Activated CD4-positive, alpha-beta T cell treated with anti-CD3 and anti-CD28 coated beads, Interleukin-2, amount 50 U/mL, for 48 hours (primary cell): ENCODE measurements around the gene IFIT2.
A peak's percentile ranks its signal among the peaks of the same experiment; 100 is the strongest.
"Not testable (repeated sequence)": the region's sequence is repeated elsewhere in the genome, so short reads cannot be mapped to it uniquely, and the experiment has no call there.

Source experiments
- DNase-seq, 2 experiments: peaks; one replicate each; pipeline ENCODE4 v3.0.0-alpha.2; 2020

The IFIT2 gene

DNA sequence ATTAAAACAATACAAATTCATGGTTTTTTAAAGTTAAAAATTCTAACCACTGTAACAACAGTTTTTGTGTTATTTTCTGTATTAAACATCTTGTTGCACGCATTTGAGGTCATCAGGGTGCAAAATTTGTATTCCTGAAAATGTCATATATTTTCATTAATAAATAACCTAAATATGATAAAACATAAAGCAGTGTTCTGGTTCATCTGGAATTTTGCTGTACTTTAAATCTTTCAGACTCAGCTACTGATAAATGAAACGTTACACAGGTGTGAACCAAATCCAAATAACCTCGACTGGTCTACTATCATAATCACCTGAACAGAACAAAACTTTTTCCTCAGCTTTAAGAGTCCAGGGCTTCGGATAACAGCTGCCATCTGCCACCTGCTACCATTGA is 6.9 kb downstream of the IFIT2 start:
- DNase-seq = no peak

DNA sequence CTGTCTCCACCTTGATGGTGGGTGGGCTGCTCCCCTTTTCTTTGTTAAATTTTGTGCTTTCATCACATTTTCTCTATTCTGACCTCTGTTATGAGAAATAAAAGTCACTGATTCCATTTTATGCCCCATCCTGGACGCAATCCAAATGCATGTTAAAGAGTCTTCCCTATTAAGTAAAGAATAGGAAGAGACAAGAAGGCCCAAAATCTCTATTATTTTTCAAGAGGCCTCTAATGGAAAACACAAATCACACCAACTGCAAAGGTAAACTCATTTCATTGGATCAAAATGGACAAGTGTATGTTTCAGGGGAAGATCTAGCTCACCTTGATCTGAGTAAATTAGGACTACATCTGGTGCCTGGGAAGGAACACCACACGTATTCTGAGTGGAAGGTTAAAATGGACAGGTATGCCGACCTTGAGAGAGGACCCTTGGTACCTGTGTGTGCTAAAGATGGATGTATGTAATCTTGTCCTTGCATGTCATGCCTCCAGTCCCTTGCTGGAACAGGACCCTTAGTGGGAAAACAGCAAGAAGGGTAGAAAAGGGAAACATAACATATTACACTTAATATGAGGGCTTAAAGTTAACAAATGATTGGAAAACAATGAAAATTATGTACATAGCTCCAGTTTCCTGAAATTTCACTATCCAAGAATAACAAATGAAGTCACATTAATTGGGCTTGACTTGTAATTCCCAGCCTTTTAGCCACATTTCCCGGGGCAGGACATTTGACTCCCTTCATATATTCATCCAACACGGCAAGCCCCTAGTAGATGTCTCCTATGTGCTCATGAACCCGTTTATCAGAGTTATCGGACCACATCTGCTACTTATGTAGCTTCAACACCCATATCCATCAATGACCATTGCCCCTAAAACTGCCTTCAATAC is 7.6 kb downstream of the IFIT2 start:
- DNase-seq = no peak

DNA sequence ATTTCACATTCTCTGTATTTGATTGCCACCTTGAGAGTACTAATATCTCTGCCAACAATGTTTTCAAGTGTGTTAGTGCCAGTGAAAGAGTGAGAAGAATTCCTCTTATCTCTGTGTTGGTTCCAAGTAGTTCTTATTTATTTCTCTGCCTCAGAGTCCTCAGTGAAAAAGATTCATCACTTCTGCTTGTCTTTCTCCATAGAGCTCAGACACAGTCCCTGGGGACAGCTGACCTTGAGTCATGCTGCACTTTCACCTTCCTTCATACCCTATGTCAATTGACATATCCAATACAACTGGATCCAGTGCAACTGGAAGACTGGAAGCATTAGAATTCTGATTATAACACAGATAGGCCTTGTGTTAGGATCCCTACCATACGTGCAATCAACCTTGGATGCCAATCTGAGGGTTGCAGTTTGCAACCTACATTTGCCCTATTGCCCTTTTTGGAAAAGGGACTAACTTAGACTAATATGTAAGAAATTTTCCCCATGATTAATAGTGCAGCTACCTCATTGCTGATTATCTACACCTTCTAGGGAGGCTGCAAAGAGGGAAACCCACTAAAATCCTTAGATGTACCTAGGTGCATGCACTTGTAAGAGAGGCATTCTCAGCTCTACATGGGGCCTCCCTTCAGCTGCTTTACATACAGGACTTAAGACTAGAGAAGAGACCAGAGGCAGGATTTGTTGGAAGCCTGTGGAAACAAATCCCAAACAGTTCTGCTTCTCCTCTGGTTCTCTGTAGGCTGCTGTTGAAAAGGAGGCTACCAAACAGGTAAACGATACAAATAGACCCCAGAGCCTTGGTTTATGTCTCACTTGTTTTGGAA is 8.4 kb downstream of the IFIT2 start:
- no peak for DNase-seq

DNA sequence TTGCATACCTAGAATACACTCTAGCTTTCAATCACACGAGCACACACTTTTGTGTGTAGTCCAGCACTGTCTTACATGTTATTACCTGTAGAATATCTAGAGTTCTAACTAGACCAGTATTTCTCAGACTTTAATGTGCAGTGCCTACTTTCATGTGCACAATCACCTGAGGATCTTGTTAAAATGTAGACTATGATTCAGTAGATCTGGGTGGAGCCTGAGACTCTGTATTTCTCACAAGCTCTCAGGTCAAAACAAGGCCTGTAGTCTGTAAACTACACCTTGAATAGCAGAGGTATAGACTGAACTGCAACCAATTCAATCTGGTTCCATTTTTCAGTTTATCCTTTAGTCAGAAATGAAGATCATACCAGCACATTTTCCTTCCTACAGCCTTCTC is 11.1 kb downstream of the IFIT2 start:
- no peak for DNase-seq

DNA sequence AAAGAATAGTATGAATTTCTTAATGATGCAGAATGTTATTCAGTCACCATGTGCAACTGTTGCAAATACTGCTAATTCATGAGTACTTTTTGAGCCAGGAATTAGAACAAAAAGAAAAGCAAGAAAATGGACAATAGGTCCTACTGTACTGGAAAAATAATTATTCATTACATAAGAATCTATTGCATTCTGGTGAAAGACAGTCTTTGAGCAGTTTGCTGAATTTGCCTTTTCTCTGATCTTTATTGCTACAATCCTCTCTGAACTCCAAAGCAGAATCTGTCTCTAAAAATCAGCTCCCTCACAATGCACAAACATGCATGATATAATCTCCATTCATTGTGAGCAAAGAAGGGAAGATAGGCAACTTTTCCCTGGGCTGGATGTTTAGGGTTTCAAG is 12.8 kb downstream of the IFIT2 start:
- no peak for DNase-seq

DNA sequence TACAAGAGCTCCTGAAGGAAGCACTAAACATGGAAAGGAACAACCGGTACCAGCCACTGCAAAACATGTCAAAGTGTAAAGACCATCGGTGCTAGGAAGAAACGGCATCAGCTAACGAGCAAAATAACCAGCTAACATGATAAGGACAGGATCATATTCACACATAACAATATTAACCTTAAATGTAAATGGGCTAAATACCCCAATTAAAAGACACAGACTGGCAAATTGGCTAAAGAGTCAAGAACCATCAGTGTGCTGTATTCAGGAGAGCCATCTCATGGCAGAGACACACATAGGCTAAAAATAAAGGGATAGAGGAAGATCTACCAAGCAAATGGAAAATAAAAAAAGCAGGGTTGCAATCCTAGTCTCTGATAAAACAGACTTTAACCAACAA is 16.2 kb downstream of the IFIT2 start:
- not testable (repeated sequence) for DNase-seq

DNA sequence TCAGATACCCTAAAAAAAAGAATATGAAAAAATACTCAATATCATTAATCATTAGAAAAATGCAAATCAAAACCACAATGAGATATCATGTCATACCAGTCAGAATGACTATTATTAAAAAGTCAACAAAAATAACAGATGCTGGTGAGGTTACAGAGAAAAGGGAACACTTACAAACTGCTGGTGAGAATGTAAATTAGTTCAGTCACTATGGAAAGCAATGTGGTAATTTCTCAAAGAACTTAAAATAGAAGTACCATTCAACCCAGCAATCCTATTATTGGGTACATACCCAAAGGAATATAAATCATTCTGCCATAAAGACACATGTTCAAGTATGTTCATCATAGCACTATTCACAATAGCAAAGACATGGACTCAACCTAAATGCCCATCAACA is 23.2 kb downstream of the IFIT2 start:
- DNase-seq = not testable (repeated sequence)

DNA sequence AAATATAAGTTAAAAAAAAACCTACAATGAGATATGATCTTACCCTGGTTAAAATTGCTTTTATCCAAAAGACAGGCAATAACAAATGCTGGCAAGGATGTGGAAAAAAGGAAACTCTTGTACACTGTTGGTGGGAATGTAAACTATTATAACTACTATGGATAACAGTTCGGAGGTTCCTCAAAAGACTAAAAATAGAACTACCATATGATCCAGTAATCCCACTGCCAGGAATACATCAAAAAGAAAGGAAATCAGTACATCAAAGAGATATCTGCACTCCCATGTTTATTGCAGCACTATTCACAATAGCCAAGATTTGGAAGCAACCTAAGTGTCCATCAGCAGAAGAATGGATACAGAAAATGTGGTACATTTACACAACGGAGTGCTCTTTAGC is 24.0 kb downstream of the IFIT2 start:
- not testable (repeated sequence) for DNase-seq

DNA sequence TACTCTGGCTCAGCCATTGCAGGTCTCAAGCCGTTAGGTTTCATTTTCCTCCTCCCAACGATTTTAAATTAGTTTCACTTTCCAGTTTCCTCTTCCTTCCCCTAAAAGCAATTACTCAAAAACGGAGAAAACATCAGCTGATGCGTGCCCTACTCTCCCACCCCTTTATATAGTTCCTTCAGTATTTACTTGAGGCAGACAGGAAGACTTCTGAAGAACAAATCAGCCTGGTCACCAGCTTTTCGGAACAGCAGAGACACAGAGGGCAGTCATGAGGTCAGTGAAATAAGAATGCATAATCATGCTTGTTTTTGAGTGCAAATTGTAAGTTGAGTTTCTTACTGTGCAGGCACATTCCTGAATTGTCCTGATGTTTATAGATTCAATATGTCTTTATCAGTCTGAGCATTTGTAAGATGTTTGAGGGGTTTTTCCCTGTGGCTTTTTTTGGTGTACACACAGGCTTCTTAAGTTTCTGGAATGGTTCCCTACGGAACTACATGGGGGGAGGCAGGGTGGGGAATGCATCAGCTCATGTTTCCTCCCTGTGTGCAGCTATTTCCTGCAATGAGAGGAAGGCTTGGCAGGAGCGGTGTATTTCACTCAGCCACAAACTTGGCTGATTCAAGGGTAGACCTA is 26.1 kb downstream of the IFIT2 start, which contains the start of gene IFIT3:
Gene IFIT3 (plus strand): TSS at position 195 of the 639 bp plus-strand sequence. CDS start 77 bp downstream, at position 272.
- DNase-seq = no peak

DNA sequence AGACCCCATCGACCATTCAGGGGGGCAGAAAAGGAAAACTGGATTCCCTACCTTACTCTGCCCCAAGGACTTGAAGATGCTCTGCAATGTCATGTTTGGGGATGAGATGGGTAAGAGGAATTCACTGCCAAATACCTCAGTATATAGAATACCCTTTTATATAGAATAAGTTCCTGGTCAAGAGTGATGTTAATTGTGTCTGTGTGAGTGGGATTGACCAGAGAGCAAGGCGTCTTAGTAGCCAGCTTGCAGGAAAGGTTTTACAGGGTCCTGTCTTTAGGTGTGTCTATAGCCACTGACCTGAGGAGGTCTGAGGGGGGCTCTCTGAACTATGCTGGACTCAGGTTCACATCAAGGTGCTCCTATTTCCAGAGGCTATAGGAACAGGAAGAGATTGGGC is 27.3 kb downstream of the IFIT2 start:
- DNase-seq = no peak

DNA sequence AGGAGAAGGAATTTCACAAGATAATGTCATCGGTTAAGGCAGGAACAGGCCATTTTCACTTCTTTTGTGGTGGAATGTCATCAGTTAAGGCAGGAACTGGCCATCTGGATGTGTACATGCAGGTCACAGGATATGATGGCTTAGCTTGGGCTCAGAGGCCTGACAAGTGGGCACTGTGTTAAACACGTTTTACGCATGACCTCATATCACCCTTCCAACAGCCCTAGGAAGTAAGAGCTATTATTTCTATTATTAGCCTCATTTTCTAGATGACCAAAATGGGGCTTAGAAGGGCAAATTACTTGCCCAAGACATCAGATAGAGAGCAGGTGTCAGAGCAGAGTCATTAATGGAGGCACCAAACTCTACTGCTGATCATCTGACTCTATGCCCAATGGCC is 28.2 kb downstream of the IFIT2 start:
- DNase-seq = not testable (repeated sequence)

DNA sequence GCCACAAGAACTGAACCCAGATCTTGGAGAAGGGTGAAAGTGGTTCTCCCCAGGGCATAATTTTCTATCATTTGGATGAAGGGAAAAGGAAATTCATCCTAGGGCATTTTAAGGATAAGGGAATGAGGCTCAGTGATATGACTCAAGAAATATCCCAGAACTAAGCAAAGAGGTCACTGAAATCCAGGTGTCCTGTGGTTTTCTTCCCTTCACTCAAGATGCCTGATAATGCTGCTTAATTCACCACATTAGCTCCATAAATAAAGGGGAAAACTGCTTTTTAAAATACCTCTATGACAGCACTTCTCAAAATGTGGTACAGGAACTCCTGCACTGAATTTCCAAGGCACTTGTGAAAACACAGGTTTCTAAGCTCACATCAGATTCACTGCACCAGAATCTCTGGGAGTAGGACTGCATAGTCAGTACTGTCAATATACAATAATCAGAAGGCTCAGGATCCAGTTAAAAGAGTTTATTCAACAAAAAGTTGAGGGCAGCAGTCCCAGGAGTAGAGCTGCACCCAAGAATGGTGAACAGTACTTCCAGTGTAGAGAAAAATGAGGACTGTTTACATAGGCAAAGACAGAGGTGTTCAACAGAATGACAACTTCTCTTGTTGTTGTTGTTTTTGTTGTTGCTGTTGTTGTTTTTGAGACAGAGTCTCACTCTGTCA is 28.8 kb downstream of the IFIT2 start:
- no peak for DNase-seq

DNA sequence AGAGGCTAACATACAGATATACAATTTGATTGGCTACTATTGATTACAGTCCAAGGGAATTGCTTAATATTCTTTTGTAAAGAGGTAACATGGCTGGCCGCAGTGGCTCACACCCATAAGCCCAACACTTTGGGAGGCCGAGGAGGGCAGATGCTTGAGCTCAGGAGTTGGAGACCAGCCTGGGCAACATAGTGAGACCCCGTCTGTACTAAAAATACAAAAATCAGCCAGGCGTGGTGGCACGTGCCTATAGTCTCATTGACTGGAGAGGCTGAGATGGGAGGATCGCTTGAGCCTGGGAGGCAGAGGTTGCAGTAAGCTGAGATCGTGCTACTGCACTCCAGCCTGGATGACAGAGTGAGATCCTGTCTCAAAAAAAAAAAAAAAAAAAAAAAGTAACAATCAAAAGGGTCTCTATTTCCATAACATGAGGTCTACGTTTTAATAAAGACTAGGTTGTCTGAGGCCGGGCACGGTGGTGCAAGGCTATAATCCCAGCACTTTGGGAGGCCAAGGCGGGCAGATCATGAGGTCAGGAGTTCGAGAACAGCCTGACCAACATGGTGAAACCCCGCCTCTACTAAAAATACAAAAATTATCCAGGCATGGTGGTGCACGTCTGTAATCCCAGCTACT is 29.8 kb downstream of the IFIT2 start:
- DNase-seq = not testable (repeated sequence)

DNA sequence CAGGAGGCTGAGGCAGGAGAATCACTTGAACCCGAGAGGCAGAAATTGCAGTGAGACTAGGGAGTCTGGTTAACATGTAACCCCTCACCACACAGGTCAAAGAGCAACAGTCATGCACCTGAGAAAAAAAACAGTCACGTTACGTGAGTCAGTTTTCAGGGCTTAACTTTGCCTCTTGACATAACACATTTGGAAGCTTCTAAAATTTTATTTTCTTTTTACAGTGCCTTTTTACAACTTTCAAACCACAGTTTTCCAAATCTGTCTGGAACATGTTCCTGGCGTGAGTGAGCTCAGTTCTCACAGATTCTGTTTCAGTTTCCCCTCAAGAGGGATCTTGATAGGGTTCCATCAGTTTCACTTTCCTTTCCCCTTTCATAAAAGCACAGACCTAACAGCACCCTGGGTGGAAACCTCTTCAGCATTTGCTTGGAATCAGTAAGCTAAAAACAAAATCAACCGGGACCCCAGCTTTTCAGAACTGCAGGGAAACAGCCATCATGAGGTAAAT is 30.3 kb downstream of the IFIT2 start:
- DNase-seq = peak in 1 of 2 experiments; percentile 26

DNA sequence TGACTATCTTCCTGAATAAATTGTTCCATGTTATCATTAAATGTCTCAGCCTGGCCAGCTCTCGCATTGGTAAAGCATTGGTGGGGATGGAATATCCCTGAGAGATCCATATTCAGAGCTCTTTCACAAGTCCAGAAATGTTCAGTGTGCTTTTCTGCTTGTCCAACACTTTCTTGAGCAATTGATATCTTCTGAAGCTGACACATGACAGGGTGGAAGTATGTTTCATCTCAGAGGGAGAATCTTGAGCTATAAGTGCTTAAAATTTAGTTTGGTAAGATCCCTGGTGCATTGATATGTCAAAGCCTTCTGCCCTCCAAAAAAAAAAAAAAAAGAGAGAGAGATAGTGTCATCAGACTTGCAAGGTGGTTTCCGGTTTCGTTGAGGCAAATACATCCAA is 33.4 kb downstream of the IFIT2 start:
- DNase-seq = no peak

DNA sequence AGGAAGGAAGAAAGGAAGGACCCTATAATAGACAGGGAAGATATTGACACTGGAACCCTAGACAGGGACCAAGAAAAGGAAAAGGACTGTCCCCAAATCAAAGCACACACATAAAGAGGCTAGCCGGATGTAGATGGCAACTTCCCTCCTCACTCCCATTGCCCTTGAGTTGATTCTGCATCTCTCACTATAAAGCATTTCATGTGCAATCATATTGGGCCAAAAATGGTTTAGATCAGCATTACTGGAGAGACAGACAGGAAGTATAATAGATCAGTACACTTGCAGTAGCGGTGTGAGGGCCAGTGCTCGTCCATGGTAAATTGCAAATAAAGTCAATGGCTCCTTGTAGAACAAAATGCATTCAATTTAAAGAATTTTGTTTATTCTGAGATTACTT is 34.4 kb downstream of the IFIT2 start:
- DNase-seq = no peak

DNA sequence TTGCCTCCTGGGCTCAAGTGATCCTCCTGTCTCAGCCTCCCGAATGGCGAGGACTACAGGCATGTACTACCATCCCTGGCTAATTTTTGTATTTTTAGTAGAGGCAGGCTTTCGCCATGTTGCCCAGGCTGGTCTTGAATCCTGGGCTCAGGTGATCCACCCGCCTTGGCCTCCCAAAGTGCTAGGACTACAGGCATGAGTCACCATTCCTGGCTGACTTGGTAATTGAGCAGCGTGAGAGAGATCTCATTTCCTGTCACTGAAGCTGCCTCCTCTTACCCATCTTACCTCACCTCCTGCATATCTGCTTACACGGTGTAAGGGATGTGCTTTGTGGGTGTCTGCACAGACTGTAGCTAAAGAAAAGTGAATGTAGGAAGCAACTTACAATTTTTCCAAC is 35.6 kb downstream of the IFIT2 start:
- DNase-seq = peak; percentile 34 to 51

DNA sequence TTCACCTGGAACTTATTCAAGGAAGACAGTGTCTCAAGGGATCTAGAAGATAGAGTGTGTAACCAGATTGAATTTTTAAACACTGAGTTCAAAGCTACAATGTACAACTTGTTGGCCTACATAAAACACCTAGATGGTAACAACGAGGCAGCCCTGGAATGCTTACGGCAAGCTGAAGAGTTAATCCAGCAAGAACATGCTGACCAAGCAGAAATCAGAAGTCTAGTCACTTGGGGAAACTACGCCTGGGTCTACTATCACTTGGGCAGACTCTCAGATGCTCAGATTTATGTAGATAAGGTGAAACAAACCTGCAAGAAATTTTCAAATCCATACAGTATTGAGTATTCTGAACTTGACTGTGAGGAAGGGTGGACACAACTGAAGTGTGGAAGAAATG is 36.9 kb downstream of the IFIT2 start:
- no peak for DNase-seq

DNA sequence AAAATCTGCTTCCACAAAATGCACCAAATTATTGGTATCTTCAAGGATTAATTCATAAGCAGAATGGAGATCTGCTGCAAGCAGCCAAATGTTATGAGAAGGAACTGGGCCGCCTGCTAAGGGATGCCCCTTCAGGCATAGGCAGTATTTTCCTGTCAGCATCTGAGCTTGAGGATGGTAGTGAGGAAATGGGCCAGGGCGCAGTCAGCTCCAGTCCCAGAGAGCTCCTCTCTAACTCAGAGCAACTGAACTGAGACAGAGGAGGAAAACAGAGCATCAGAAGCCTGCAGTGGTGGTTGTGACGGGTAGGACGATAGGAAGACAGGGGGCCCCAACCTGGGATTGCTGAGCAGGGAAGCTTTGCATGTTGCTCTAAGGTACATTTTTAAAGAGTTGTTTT is 38.0 kb downstream of the IFIT2 start:
- no peak for DNase-seq

DNA sequence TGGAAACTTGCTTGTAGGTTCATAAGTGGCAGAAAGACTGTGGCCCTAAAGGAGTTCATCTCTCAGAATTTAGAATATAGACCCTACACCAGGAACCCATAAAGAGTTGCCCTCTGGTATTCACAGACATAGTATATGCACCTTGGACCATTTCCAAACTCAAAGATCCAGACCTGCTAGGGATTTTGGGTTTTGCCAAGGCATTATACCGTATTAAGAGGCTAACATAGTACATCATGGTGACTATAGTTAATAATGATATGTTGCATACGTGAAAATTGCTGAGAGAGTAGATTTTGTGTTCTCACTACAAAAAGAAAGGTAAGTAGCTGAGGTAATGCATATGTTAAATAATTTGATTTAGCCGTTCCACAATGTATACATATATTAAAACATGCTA is 39.8 kb downstream of the IFIT2 start:
- no peak for DNase-seq

DNA sequence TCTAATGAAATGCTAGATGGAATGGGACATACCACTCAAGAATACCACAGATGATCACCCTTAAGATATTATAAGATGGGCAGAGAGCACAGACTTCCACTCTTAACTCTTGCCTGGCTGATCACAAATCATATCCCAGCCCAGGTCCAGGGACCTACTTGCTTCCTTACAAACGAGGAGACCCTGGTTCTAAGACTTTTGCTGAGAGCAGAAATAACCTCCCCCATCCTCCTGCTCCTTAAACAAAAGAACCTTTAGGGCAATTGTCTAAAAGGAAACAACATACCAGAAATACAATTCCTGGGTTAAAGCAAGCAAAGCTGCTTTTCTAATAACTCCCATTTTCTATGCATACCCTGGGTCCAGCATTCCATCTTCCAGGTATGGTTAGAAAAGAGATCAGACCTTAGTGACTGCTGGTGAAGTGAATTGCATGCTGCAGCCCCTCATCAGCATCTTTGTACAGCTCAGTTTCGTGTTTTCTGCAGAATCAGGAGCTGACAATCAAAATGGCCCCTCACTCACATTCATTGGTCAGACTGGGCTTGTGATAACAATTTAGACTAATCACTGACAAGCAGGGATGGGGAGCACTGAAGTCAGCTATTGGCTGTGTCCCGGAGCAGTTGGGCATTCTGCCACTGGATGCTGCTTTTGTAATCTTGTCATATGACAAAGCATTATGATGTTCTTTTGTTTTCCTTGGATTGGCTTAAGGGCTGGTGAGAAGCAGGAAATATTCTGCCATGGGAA is 40.5 kb downstream of the IFIT2 start:
- DNase-seq = no peak
